PFSK-1 (cell line): Measurements from ENCODE around the gene NXN.

ENCODE experiments used
- FOXP2 ChIP-seq: optimal IDR thresholded peaks from 2 replicates; pipeline ENCODE3; 2011; ENCODE audit warnings: borderline replicate concordance, control low read depth, inconsistent platforms; ENCODE audit not compliant: insufficient read depth; ENCODE audit errors: extremely low read length, extremely low read depth
- POLR2AphosphoS5 ChIP-seq: IDR thresholded peaks from 2 replicates; pipeline ENCODE4 v1.6.1; 2012; ENCODE audit warnings: low read depth, mild to moderate bottlenecking, control low read depth, low read length, moderate library complexity
- REST ChIP-seq, 2 experiments: IDR thresholded peaks; 2 replicates each; pipeline versions ENCODE4 v1.6.1 to v1.8.0; 2011 to 2012; ENCODE audit warnings: low read depth in 2 of 2, low read length in 2 of 2, control low read depth in 1 of 2, inconsistent platforms in 1 of 2, mild to moderate bottlenecking in 1 of 2, moderate library complexity in 1 of 2; ENCODE audit not compliant: insufficient read depth in 1 of 2
- SIN3A ChIP-seq: IDR thresholded peaks from 2 replicates; pipeline ENCODE4 v1.6.1; 2012; ENCODE audit warnings: mild to moderate bottlenecking, low read length, moderate library complexity, borderline replicate concordance; ENCODE audit not compliant: insufficient read depth
- TAF1 ChIP-seq: IDR thresholded peaks from 2 replicates; pipeline ENCODE4 v1.6.1; 2012; ENCODE audit warnings: low read length, control low read depth, borderline replicate concordance; ENCODE audit not compliant: insufficient read depth

DNA sequence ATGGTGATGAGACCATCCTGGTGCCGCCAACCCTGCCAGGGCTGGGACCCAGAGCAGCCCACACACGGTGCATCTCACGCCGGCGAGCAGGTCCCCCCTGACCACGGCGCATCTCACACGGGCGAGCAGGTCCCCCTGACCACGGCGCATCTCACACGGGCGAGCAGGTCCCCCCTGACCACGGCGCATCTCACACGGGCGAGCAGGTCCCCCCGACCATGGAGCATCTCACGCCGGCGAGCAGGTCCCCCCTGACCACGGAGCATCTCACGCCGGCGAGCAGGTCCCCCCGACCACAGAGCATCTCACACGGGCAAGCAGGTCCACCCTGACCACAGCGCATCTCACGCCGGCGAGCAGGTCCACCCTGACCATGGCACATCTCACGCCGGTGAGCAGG, 138.3 kb downstream of the NXN start:
- TF ChIP-seq POLR2AphosphoS5 = no peak
- no peak for TF ChIP-seq TAF1
- TF ChIP-seq REST (IDR thresholded peaks at IDR 0.05; ENCODE audit: insufficient read depth in 1 of 2, low read depth in 2 of 2, low read length in 2 of 2) = no peak
- TF ChIP-seq SIN3A = no peak
- TF ChIP-seq FOXP2 = no peak
